H54 (cell line): ENCODE results near the gene PHACTR3.

Experiments used
- DNase-seq: peaks from one replicate; pipeline ENCODE4 v3.0.0; 2011; ENCODE audit warnings: low spot score, mixed read lengths; ENCODE audit not compliant: insufficient read length
- FAIRE-seq: peaks from 3 replicates; lab custom pipeline; 2011; peaks lifted over from hg19 to GRCh38; lab: Jason Lieb, UNC
- POLR2A ChIP-seq: IDR thresholded peaks from 2 replicates; pipeline ENCODE4 v1.6.1; 2011; ENCODE audit warnings: low read depth, mild to moderate bottlenecking, low read length

PHACTR3 gene

DNA sequence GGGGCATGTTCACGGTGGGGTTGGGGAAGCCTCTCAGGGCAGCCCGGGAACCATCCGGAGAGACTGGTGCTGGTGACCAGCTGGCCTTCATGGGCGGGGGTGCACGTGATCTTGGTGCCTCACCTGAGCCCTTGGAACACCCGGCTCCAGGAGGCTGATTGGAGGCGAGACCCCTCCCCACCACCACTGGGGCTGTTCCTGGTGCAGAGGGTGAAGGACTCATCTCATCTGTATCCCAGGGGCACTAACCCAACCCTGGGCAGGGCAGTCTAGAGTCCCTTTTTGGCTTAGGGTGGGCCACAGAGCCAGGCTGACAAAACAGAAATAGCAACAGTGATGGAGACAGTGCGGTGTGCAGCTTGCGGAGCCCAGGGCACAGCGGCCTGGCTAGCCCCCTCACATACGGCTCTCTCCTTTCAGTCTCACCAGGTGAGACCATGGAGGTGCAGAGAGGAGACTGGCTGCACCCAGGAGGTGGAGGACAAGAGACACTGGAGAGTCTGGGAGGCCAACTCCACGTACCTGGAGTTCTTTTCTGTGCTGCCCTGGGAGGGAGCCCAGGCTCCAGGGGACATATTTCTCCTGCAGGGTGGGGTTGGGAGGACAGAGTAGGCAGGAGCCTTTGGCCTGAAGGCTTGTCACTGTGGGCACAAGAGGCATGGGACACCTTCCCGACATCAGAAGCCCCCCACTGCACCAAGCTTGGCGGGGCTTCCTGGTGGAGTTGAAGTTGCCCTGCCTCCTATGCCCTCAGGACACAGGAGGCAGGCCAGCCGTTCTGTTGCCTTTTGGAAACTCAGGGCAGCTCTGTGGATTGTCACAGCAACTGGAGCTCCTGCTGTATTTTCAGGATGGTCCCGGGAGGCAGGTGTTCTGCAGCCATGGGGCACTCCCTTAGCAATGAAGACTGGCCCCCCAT is 223.1 kb downstream of the PHACTR3 start:
- no peak for FAIRE-seq
- DNase-seq = no peak
- no peak for TF ChIP-seq POLR2A

DNA sequence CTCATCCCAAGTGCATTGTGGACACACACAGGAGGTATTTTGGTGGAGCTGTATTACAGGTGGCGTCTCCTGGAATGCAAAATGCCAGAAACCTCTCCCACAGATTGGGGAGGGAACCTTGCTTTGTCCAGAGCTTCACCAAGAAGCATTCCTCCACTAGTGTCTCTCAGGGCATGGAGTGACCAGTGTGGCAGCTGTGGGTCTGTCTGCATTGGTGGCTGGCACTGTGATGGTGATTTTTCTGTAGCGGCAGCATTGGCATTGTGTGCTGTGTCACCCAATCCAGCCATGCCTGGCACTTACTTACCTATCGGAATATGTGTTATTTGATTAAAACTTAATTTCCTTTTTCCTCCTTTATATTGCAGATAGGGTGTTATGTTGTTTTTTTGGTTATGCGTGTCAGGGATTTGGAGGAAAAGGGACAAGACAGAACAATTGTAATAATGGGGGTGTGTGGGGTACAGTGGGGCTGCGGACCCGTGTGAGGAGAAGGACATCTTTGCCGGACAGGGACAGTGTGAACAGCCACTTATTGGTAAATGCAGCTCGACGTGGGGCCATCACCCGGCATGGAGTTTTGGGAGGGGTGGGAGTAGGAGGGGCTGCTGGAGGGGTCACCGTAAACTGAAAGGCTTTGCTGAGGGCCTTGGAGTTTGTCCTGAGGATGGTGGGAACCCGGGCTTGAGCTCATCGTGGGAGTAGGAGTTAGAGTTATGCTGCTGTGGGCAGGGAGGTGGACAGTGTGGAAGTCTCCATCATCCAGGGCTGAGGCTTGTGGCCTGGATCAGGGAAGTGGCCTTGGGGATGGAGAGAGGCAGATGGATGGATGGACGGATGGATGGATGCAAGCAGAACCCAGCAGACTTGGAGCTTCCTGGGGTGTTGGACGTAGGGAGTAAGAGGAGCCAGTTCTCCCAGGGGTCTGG is 224.0 kb downstream of the PHACTR3 start:
- FAIRE-seq (no peak), DNase-seq (no peak)
- no peak for TF ChIP-seq POLR2A

DNA sequence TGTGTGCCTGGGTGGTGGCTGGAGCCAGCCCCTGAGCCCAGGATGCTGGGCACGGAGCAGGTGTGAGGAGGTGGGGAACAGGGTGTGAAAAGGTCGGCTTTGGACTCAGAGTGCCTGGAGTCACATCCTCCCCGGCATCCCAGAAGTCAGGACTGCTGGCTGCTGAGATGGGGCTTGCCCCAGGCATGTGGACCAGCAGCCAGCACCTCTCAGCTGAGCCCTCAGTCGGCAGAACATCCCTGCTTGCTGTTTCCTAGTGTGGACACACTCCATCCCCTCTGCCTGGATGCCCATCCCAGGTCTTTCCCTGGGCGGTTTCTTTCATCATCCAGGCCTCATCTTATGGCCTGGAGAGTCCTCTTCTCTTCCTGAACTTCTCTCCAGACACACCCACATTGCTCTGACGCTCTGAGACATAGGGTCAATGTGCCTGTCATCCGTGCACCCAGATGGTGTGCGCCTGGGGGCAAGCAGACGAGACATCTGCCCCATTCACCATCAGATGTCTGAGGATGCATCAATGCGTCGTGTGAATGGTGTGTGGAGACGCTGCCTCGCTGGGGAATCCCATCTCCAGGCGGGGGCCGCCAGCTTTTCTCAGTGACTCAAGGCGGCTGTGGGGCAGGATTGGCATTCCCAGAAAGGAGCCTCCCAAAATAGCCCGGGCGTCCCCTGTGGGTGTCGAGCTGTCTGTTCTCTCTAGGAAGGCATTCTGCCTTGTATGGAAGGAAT is 224.9 kb downstream of the PHACTR3 start:
- FAIRE-seq (no peak), DNase-seq (no peak)
- no peak for TF ChIP-seq POLR2A

DNA sequence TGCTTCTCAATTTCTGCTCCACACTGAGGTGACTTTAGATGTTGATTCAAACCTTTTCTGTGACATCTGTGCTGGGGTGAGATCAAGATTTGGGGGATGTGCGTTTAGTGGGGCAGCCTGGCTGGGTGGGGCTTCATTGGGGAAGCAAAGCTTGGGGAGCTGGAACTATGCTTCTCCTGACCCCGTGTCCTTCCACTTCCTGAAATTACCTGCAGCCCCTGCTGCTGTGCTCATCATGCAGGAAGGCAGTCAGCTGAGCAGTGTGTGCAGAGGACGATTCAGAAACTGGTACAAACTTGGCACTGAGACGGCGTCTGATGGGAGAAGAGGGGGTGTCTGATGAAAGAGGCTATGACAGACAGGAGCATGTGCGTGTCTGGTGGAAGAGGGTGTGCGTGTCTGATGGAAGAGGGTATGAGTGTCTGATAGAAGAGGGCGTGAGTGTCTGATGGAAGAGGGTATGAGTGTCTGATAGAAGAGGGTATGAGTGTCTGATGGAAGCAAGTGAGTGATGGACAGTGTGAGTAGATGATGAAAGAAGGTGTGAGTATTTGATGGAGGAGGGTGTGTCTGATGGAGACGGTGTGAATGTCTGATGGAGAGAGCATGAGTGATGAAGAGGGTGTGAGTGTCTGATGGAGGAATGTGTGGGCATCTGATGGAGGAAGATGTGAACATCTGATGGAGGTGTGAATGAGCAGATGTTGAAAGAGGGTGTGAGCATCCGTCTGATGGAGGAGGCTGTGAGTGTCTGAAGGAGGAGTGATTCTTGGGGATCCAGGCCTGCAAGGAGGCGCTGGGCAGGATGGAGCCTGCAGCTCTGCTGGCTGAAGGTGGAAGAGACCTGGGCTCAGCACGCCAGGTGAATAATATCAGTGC is 225.7 kb downstream of the PHACTR3 start:
- TF ChIP-seq POLR2A = no peak
- DNase-seq (no peak), FAIRE-seq (no peak)

DNA sequence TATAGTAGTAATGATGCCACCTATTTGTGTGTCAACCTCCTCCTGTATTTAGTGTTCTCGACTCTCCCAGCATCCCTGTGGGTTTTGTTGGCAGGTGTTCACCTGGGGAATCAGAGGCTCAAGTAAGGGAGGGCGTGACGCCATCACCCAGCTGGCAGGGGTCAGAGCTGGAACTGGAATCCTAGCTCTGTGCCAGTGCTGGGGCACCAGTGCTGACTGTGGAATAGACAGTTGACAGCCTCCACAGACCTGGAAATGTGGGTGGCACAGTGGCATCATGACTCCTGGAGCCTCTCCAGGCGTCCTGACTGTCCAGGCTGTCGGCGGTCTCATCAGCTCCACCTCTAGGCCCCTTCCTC is 226.3 kb downstream of the PHACTR3 start:
- FAIRE-seq = no peak
- TF ChIP-seq POLR2A = no peak
- DNase-seq = no peak

DNA sequence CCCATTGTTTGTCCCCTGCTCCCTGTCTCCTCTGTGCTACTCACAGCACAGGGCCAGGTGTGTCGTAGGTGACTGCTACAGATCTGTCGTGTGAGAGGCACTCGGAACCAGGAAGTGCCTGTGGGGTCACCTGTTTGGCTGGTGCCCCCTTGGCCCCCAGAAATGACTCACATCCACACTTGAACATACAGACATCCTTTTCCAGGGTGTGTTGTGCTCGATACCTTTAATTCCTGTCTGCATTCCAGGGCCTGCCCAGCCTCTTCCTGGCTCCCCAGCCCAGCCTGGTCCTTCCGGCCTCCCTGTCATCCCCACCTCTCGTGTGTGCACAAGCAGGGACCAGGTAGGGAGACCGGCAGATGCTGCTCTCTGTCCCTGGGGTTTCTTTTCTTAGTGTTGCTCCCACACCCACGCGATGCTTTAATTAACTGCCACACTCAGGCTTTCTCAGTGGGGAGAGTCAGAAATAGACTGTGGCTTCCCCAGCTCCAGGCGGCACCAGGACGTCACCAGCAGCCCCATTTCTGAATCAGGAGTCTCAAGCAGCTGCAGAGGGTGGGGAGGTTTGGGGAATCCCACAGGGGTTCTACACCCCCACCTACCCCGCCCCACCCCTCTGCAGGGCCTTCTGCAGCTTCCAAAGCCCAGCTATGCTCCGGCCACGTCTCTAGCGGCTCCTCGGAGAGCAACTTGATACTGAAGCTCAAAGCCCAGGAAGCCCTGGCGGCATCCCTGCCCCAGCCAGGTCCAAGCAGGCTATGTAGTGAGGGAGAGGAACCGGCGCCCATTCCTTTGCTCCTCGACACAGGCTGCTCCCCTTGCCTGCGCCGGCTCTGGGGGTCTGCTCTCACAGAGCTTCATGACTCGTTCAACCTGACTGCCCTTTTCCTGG is 226.9 kb downstream of the PHACTR3 start:
- TF ChIP-seq POLR2A = no peak
- FAIRE-seq (no peak), DNase-seq (no peak)

DNA sequence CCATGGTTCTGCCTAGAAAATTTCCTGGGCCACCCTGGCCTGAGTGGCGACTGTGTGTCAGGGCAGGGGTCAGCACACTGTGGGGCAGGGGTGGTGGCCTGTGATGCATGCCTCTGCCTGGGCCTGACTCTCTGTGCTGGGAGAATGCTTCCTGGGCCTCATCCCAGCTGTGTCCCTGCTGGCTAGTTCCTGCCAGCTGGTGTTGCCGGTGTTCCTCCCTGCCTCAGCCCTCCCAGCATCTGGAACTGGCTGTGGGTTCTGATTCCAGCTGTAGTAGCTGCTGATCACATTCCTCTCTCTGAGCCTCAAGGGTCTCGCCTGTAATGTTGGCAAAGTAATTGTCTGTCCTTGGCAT is 227.6 kb downstream of the PHACTR3 start:
- DNase-seq = no peak
- no peak for FAIRE-seq
- TF ChIP-seq POLR2A = no peak

DNA sequence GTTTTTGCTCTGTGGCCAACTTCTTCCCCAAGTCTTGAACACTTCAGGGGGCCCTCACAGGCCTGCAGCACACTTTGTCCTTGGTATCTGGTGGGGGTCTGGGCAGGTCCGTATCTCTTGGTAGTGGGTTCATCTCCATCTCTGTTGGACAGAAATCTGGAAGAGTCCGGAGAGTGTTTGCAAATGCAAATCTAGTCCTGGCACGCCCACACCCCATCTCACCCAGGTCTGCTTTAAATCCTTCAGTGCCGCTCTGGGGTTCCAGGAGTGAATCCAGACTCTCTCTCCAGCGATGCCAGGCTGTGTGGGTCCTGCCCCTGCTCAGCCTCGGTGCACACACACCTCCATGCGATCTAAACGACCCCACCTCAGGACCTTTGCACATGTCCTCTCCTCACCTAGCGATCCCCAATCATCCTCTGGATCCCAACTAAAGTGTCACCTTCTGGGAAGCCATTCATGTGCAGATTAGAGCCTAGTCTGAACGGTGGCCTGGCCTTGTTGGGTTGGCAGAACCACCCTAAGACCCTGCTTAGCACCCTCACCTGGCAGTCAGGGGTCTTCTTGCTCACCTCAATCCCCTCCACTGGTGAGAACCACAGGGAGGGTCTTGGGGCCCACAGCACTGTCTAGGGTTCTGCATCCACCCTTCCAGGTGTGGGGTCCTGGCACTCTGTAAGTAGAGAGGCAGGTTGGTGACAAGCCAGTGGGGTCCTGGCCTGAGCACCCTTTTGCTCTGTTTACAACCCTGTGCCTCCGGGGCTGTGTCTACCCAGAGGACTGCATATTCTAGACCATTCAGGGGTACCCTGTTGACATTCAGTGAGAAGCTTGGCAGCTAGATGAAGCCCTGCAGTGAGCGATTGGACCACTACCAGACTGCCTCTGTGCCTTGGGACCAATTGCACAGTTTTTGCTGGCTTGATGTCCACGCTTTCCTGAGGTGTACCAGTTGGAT is 228.3 kb downstream of the PHACTR3 start:
- no peak for FAIRE-seq
- DNase-seq = no peak
- no peak for TF ChIP-seq POLR2A

DNA sequence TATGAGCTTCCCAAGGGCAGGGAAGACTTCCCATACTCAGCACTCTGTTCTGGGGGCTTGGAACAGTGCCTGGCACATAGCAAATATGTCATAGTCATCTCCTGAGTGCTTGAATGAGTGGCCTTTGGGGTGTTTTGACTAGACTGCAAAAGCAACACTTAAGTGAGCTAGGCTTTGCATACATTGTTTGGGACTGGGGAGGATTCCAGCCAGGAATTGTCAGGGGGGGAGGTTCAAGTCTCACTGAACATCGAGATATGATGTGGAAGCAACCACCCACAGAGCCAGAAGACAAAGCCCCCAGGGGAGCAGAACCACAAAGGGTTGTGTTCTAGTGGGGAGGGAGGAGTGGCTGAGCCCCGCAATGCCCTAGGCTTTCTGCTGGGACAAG is 230.7 kb downstream of the PHACTR3 start:
- no peak for TF ChIP-seq POLR2A
- FAIRE-seq = no peak
- no peak for DNase-seq

DNA sequence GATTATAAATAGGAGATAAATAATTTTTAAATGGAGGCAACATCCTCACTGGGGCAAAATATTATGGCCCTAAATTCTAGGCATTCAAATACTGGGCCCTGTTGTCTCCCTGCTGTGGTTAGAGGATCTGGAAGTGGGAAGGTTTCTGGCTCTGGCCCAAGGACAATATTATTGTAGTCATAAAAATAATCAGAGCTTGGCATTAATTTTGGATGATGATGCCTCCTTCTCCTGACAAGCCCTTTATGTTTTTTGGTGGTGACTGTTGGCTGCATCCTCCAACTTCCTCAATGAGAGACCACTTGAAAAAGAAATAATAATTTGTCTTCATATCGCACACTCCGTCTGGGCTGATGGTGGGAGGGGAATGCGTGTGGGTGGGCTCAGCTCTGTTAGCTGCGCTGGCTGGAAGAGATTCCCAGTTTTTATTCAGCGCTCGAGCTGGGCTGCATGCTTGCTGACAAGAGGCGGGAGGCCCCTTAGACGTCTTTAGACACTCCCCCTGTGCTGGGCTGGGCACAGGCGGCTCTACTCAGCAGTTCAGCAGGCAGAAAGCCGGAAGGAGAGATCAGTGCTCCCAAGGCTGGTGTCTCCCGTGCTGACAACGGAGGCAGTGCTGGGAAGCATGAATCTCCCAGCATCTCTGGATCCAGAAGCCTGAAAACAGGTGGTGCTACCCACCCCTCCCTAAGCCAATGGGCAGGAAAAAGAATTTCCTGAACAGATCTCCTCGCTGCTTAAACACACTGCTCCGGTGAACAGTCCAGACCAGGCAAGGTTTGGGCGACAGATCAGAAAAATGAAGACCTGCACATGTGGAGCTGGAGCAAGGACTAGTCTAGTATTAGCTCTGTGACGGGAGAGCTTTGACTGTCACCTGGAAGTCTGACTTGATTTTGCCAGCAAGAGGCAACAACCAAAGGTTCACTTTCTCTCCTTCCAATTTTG is 231.4 kb downstream of the PHACTR3 start:
- no peak for TF ChIP-seq POLR2A
- FAIRE-seq = no peak
- no peak for DNase-seq
